Measurements from ENCODE around the gene BCL2L14.
"Not testable (repeated sequence)": the region's sequence is repeated elsewhere in the genome, so short reads cannot be mapped to it uniquely, and the experiment has no call there.

BCL2L14 gene

GRCh38 chr12:12088761-12089160 is 18.0 kb downstream of the BCL2L14 start:
- no peak for DNase-seq (ENCODE audit: low read depth)

GRCh38 chr12:12091071-12091470 is 20.3 kb downstream of the BCL2L14 start:
- H3K4me1 ChIP-seq (ENCODE audit: control insufficient read depth, insufficient read depth, low read length) = peaks cover 24% of the 10 kb centered on the region
- H3K4me3 ChIP-seq (ENCODE audit: low read length) = no peak overlapping the region
- no peaks in the 10 kb centered on the region for H3K9me3 ChIP-seq (ENCODE audit: control insufficient read depth, low read length)
- no peaks in the 10 kb centered on the region for H3K36me3 ChIP-seq (ENCODE audit: control insufficient read depth, insufficient read depth, low read length, severe bottlenecking)
- DNase-seq (ENCODE audit: low read depth) = no peak
- no peak overlapping the region for H3K9ac ChIP-seq (ENCODE audit: low read length)
- H3K27me3 ChIP-seq (replicated peaks; ENCODE audit: control insufficient read depth, insufficient read depth, low read length) = no peaks in the 10 kb centered on the region

More at GRCh38 chr12:12088761-12089160, 18.0 kb downstream of the BCL2L14 start:
- Histone ChIP-seq H3K27me3 (replicated peaks; ENCODE audit: control insufficient read depth, insufficient read depth, low read length) (no peaks in the 10 kb centered on the region), H3K4me3 (ENCODE audit: low read length) (no peak overlapping the region), H3K36me3 (ENCODE audit: control insufficient read depth, insufficient read depth, low read length, severe bottlenecking) (no peaks in the 10 kb centered on the region), H3K4me1 (ENCODE audit: control insufficient read depth, insufficient read depth, low read length) (peaks cover 24% of the 10 kb centered on the region), H3K9me3 (ENCODE audit: control insufficient read depth, low read length) (no peaks in the 10 kb centered on the region), H3K9ac (ENCODE audit: low read length) (no peak overlapping the region)

GRCh38 chr12:12091977-12092663 is 21.4 kb downstream of the BCL2L14 start:
- Histone ChIP-seq H3K27me3 (replicated peaks; ENCODE audit: control insufficient read depth, insufficient read depth, low read length) (no peaks in the 10 kb centered on the region), H3K4me3 (ENCODE audit: low read length) (no peak overlapping the region), H3K36me3 (ENCODE audit: control insufficient read depth, insufficient read depth, low read length, severe bottlenecking) (no peaks in the 10 kb centered on the region), H3K4me1 (ENCODE audit: control insufficient read depth, insufficient read depth, low read length) (peaks cover 24% of the 10 kb centered on the region), H3K9me3 (ENCODE audit: control insufficient read depth, low read length) (no peaks in the 10 kb centered on the region), H3K9ac (ENCODE audit: low read length) (no peak overlapping the region)
- DNase-seq (ENCODE audit: low read depth) = no peak

- no peak overlapping the region for H3K4me3 ChIP-seq (ENCODE audit: low read length)
Measured at GRCh38 chr12:12094481-12094880, 23.7 kb downstream of the BCL2L14 start.

GRCh38 chr12:12095021-12095420 is 24.3 kb downstream of the BCL2L14 start:
- Histone ChIP-seq H3K27me3 (replicated peaks; ENCODE audit: control insufficient read depth, insufficient read depth, low read length) (no peaks in the 10 kb centered on the region), H3K4me3 (ENCODE audit: low read length) (no peak overlapping the region), H3K9me3 (ENCODE audit: control insufficient read depth, low read length) (no peaks in the 10 kb centered on the region), H3K9ac (ENCODE audit: low read length) (no peak overlapping the region), H3K36me3 (ENCODE audit: control insufficient read depth, insufficient read depth, low read length, severe bottlenecking) (no peaks in the 10 kb centered on the region), H3K4me1 (ENCODE audit: control insufficient read depth, insufficient read depth, low read length) (peaks cover 19% of the 10 kb centered on the region)
- no peak for DNase-seq (ENCODE audit: low read depth)

More at GRCh38 chr12:12094481-12094880, 23.7 kb downstream of the BCL2L14 start:
- Histone ChIP-seq H3K9ac (ENCODE audit: low read length) (no peak overlapping the region), H3K9me3 (ENCODE audit: control insufficient read depth, low read length) (no peaks in the 10 kb centered on the region), H3K36me3 (ENCODE audit: control insufficient read depth, insufficient read depth, low read length, severe bottlenecking) (no peaks in the 10 kb centered on the region), H3K27me3 (replicated peaks; ENCODE audit: control insufficient read depth, insufficient read depth, low read length) (no peaks in the 10 kb centered on the region), H3K4me1 (ENCODE audit: control insufficient read depth, insufficient read depth, low read length) (peaks cover 19% of the 10 kb centered on the region)
- no peak for DNase-seq (ENCODE audit: low read depth)

- Histone ChIP-seq H3K27me3 (replicated peaks; ENCODE audit: control insufficient read depth, insufficient read depth, low read length) (no peaks in the 10 kb centered on the region), H3K4me1 (ENCODE audit: control insufficient read depth, insufficient read depth, low read length) (peaks cover 2% of the 10 kb centered on the region), H3K36me3 (ENCODE audit: control insufficient read depth, insufficient read depth, low read length, severe bottlenecking) (no peaks in the 10 kb centered on the region), H3K9ac (ENCODE audit: low read length) (no peak overlapping the region), H3K9me3 (ENCODE audit: control insufficient read depth, low read length) (no peaks in the 10 kb centered on the region), H3K4me3 (ENCODE audit: low read length) (no peak overlapping the region)
- no peak for DNase-seq (ENCODE audit: low read depth)
Measured at GRCh38 chr12:12097891-12098690, 27.4 kb downstream of the BCL2L14 start.

GRCh38 chr12:12098691-12099015 is 27.9 kb downstream of the BCL2L14 start:
- H3K36me3 ChIP-seq (ENCODE audit: control insufficient read depth, insufficient read depth, low read length, severe bottlenecking) = no peaks in the 10 kb centered on the region
- no peak overlapping the region for H3K4me3 ChIP-seq (ENCODE audit: low read length)
- no peak overlapping the region for H3K9ac ChIP-seq (ENCODE audit: low read length)
- H3K9me3 ChIP-seq (ENCODE audit: control insufficient read depth, low read length) = no peaks in the 10 kb centered on the region
- no peak for DNase-seq (ENCODE audit: low read depth)
- H3K27me3 ChIP-seq (replicated peaks; ENCODE audit: control insufficient read depth, insufficient read depth, low read length) = no peaks in the 10 kb centered on the region
- H3K4me1 ChIP-seq (ENCODE audit: control insufficient read depth, insufficient read depth, low read length) = no peaks in the 10 kb centered on the region

- H3K4me3 ChIP-seq (ENCODE audit: low read length) = no peak overlapping the region
- no peaks in the 10 kb centered on the region for H3K9me3 ChIP-seq (ENCODE audit: control insufficient read depth, low read length)
- DNase-seq (ENCODE audit: low read depth) = no peak
- no peaks in the 10 kb centered on the region for H3K27me3 ChIP-seq (replicated peaks; ENCODE audit: control insufficient read depth, insufficient read depth, low read length)
- H3K4me1 ChIP-seq (ENCODE audit: control insufficient read depth, insufficient read depth, low read length) = no peaks in the 10 kb centered on the region
- H3K9ac ChIP-seq (ENCODE audit: low read length) = no peak overlapping the region
- no peaks in the 10 kb centered on the region for H3K36me3 ChIP-seq (ENCODE audit: control insufficient read depth, insufficient read depth, low read length, severe bottlenecking)
Measured at GRCh38 chr12:12099102-12099501, 28.4 kb downstream of the BCL2L14 start.

GRCh38 chr12:12107678-12108077 is 36.9 kb downstream of the BCL2L14 start:
- H3K36me3 ChIP-seq (ENCODE audit: control insufficient read depth, insufficient read depth, low read length, severe bottlenecking) = no peaks in the 10 kb centered on the region
- peaks cover 11% of the 10 kb centered on the region for H3K9me3 ChIP-seq (ENCODE audit: control insufficient read depth, low read length)
- no peak overlapping the region for H3K4me3 ChIP-seq (ENCODE audit: low read length)
- H3K27me3 ChIP-seq (replicated peaks; ENCODE audit: control insufficient read depth, insufficient read depth, low read length) = no peaks in the 10 kb centered on the region
- no peak for DNase-seq (ENCODE audit: low read depth)
- H3K9ac ChIP-seq (ENCODE audit: low read length) = no peak overlapping the region
- no peaks in the 10 kb centered on the region for H3K4me1 ChIP-seq (ENCODE audit: control insufficient read depth, insufficient read depth, low read length)

GRCh38 chr12:12108441-12109058 is 37.8 kb downstream of the BCL2L14 start:
- peaks cover 1% of the 10 kb centered on the region for H3K36me3 ChIP-seq (ENCODE audit: control insufficient read depth, insufficient read depth, low read length, severe bottlenecking)
- peaks cover 11% of the 10 kb centered on the region for H3K9me3 ChIP-seq (ENCODE audit: control insufficient read depth, low read length)
- H3K27me3 ChIP-seq (replicated peaks; ENCODE audit: control insufficient read depth, insufficient read depth, low read length) = no peaks in the 10 kb centered on the region
- no peak overlapping the region for H3K9ac ChIP-seq (ENCODE audit: low read length)
- no peak overlapping the region for H3K4me3 ChIP-seq (ENCODE audit: low read length)
- no peaks in the 10 kb centered on the region for H3K4me1 ChIP-seq (ENCODE audit: control insufficient read depth, insufficient read depth, low read length)
- DNase-seq (ENCODE audit: low read depth) = no peak

- not testable (repeated sequence) for H3K9ac ChIP-seq (ENCODE audit: low read length); H3K36me3 ChIP-seq (ENCODE audit: control insufficient read depth, insufficient read depth, low read length, severe bottlenecking); DNase-seq (ENCODE audit: low read depth); H3K4me3 ChIP-seq (ENCODE audit: low read length); H3K4me1 ChIP-seq (ENCODE audit: control insufficient read depth, insufficient read depth, low read length); H3K27me3 ChIP-seq (replicated peaks; ENCODE audit: control insufficient read depth, insufficient read depth, low read length)
- peaks cover 11% of the 10 kb centered on the region for H3K9me3 ChIP-seq (ENCODE audit: control insufficient read depth, low read length)
Measured at GRCh38 chr12:12110923-12111555, 40.3 kb downstream of the BCL2L14 start.
